HCT116 (cell line): ENCODE results near the gene KMT2E. TPM values are rescaled to one million over a fixed set of nuclear protein-coding genes. Genes with fewer than 3 reads are reported as not detected.

Experiments
- ATAC-seq: fragments of 200-7000 bp; cut with Tn5 transposase; 2 replicates; pipeline ENCODE4 v1.9.1; 2020; ENCODE audit warnings: mild to moderate bottlenecking, moderate library complexity
- BruUV-seq: library from RNA; stranded (reverse); fragments of 400-500 nt; replicated peaks from 2 replicates; lab custom pipeline; 2021; lab: Mats Ljungman, UMichigan
- CTCF ChIA-PET: fragments of 300-600 bp; sonication (Branson Sonifier 250); formaldehyde crosslinking; loops from one replicate; lab custom pipeline; 2021; ENCODE audit warnings: antibody characterized with exemption; lab: Charles Lee
- POLR2A ChIA-PET: fragments of 300-600, 350-600 bp; sonication (Branson Sonifier 250); formaldehyde crosslinking; loops from one replicate; lab custom pipeline; 2021; ENCODE audit warnings: antibody characterized with exemption; lab: Charles Lee
- RAD21 ChIA-PET, 2 experiments: fragments of 300-600 bp; sonication (Branson Sonifier 250); formaldehyde crosslinking; loops; one replicate each; lab custom pipeline; 2023; ENCODE audit warnings: low total read pairs in 2 of 2; ENCODE audit not compliant: uncharacterized antibody in 2 of 2, unreplicated experiment in 2 of 2, low non-redundant PET in 1 of 2; lab: Charles Lee
- DNase-seq: peaks from one replicate; pipeline ENCODE4 v3.0.0-alpha.2; 2010; ENCODE audit warnings: low read depth, low spot score
- H2AFZ ChIP-seq: fragments of 200-600 bp; shearing (Covaris generic), sonication (generic); 2 replicates; pipeline ENCODE4 v1.6.1; 2017; ENCODE audit warnings: low read depth, mixed run types, mixed read lengths, antibody characterized with exemption, low read length; ENCODE audit not compliant: poor library complexity, severe bottlenecking
- H3K27ac ChIP-seq: 2 replicates; pipeline ENCODE4 v1.5.1; 2012; ENCODE audit warnings: low read depth, low read length
- H3K27me3 ChIP-seq: fragments of 200-600 bp; sonication (generic); 2 replicates; pipeline ENCODE4 v1.6.1; 2016; ENCODE audit warnings: mixed run types, low read length, mixed read lengths; ENCODE audit not compliant: insufficient read depth
- H3K36me3 ChIP-seq, 2 experiments: fragments of 200-500 bp in 1 of 2; fragments of 200-600 bp in 1 of 2; sonication (Bioruptor generic) in 1 of 2; sonication (generic) in 1 of 2; 2 replicates each; pipeline versions ENCODE4 v1.5.1 to v1.6.1; 2014 to 2016; ENCODE audit warnings: low read length in 2 of 2, inconsistent platforms in 1 of 2, mixed read lengths in 1 of 2, mixed run types in 1 of 2; ENCODE audit not compliant: insufficient read depth in 2 of 2, control insufficient read depth in 1 of 2
- H3K4me1 ChIP-seq, 2 experiments: fragments of 200-600 bp in 1 of 2; sonication (generic) in 1 of 2; 2 replicates each; pipeline versions ENCODE4 v1.5.1 to v1.6.1; 2012 to 2017; ENCODE audit warnings: low read length in 2 of 2, inconsistent platforms in 1 of 2, mild to moderate bottlenecking in 1 of 2, mixed read lengths in 1 of 2, mixed run types in 1 of 2, moderate library complexity in 1 of 2; ENCODE audit not compliant: insufficient read depth in 2 of 2, control insufficient read depth in 1 of 2
- H3K4me2 ChIP-seq: fragments of 200-600 bp; sonication (generic); 2 replicates; pipeline ENCODE4 v1.6.1; 2017; ENCODE audit warnings: mixed run types, low read length, mixed read lengths
- H3K4me3 ChIP-seq, 2 experiments: fragments of 200-600 bp in 1 of 2; sonication (generic) in 1 of 2; replicated peaks in 1 of 2; 2 replicates each; pipeline ENCODE4 v1.5.1; 2011 to 2016; ENCODE audit warnings: low read length in 2 of 2, control low read depth in 1 of 2, low read depth in 1 of 2, mild to moderate bottlenecking in 1 of 2, mixed read lengths in 1 of 2, mixed run types in 1 of 2
- H3K79me2 ChIP-seq: fragments of 200-600 bp; sonication (generic); 2 replicates; pipeline ENCODE4 v1.6.1; 2017; ENCODE audit warnings: mild to moderate bottlenecking, mixed run types, low read length, moderate library complexity, mixed read lengths; ENCODE audit not compliant: insufficient read depth
- H3K9ac ChIP-seq: fragments of 200-600 bp; sonication (generic); 2 replicates; pipeline ENCODE4 v1.6.1; 2016; ENCODE audit warnings: low read length, mixed read lengths
- H3K9me2 ChIP-seq: fragments of 200-600 bp; sonication (generic), shearing (Covaris generic); 2 replicates; pipeline ENCODE4 v1.6.1; 2017; ENCODE audit warnings: mixed run types, mild to moderate bottlenecking, moderate library complexity; ENCODE audit not compliant: insufficient read depth
- H3K9me3 ChIP-seq, 2 experiments: fragments of 200-500 bp in 1 of 2; fragments of 200-600 bp in 1 of 2; sonication (Bioruptor generic) in 1 of 2; sonication (generic) in 1 of 2; 2 replicates each; pipeline ENCODE4 v1.6.1; 2014 to 2017; ENCODE audit warnings: low read length in 2 of 2, mixed read lengths in 2 of 2, inconsistent platforms in 1 of 2, low read depth in 1 of 2, mild to moderate bottlenecking in 1 of 2, mixed run types in 1 of 2, moderate library complexity in 1 of 2; ENCODE audit not compliant: control insufficient read depth in 1 of 2, insufficient read depth in 1 of 2
- H4K20me1 ChIP-seq: fragments of 200-600 bp; sonication (generic), shearing (Covaris generic); 2 replicates; pipeline ENCODE4 v1.6.1; 2017; ENCODE audit warnings: mixed run types, mild to moderate bottlenecking, moderate library complexity; ENCODE audit not compliant: insufficient read depth
- ATF3 ChIP-seq: IDR thresholded peaks from 2 replicates; pipeline ENCODE4 v1.6.1; 2012
- CBX3 ChIP-seq: IDR thresholded peaks from 2 replicates; pipeline ENCODE4 v1.6.1; 2012; ENCODE audit warnings: low read depth
- EZH2 ChIP-seq: fragments of 200-600 bp; sonication (generic); IDR thresholded peaks from 2 replicates; pipeline ENCODE4 v1.6.1; 2017; ENCODE audit warnings: antibody characterized with exemption, mixed run types
- EZH2phosphoT487 ChIP-seq: fragments of 200-600 bp; IDR thresholded peaks from 2 replicates; pipeline ENCODE4 v1.6.1; 2018; ENCODE audit warnings: antibody characterized with exemption, borderline replicate concordance
- JUND ChIP-seq: IDR thresholded peaks from 2 replicates; pipeline ENCODE4 v1.6.1; 2012
- MAX ChIP-seq: IDR thresholded peaks from 2 replicates; pipeline ENCODE4 v1.6.1; 2012
- POLR2A ChIP-seq: IDR thresholded peaks from 2 replicates; pipeline ENCODE4 v1.7.0; 2011; ENCODE audit warnings: borderline replicate concordance; ENCODE audit not compliant: insufficient read depth, insufficient read length; ENCODE audit errors: extremely low read depth
- RAD21 ChIP-seq: IDR thresholded peaks from 2 replicates; pipeline ENCODE4 v1.6.1; 2012; ENCODE audit warnings: low read depth, mild to moderate bottlenecking
- REST ChIP-seq: IDR thresholded peaks from 2 replicates; pipeline ENCODE4 v1.6.1; 2012; ENCODE audit warnings: low read depth
- SP1 ChIP-seq: IDR thresholded peaks from 2 replicates; pipeline ENCODE4 v1.6.1; 2012; ENCODE audit warnings: low read depth
- SRF ChIP-seq: IDR thresholded peaks from 2 replicates; pipeline ENCODE4 v1.6.1; 2012; ENCODE audit warnings: low read depth
- ZNF274 ChIP-seq: fragments of 200-500 bp; sonication (Bioruptor generic); IDR thresholded peaks from 2 replicates; pipeline ENCODE4 v1.6.1; 2014; ENCODE audit warnings: mild to moderate bottlenecking, low read depth, low read length, inconsistent platforms
- intact Hi-C: fragments of 100-400 bp; cut with micrococcal nuclease; formaldehyde crosslinking; loops from 2 replicates; pipeline ENCODE4 v1.10.0; 2022
- total RNA-seq: library from RNA; stranded (reverse); gene quantifications from one replicate; pipeline ENCODE4 v1.2.1, GENCODE V29; 2021; ENCODE audit not compliant: unreplicated experiment

KMT2E gene
- total RNA-seq, 1 experiment from 2014 or later: 39.8 TPM

- Histone ChIP-seq H3K4me1 (peaks cover 5 to 19% of the 10 kb centered on the region in 2 experiments; a peak in 2 of 4 replicates), H3K9me3 (no peaks in the 10 kb centered on the region), H3K27me3 (no peaks in the 10 kb centered on the region), H3K79me2 (peaks cover 87% of the 10 kb centered on the region), H3K4me3 (no peak overlapping the region), H2AFZ (no peak overlapping the region), H4K20me1 (peaks cover 7% of the 10 kb centered on the region; the same call in 1 of the 2 replicates), H3K27ac (no peak overlapping the region), H3K36me3 (no peaks in the 10 kb centered on the region), H3K9ac (no peak overlapping the region), H3K9me2 (no peaks in the 10 kb centered on the region), H3K4me2 (no peak overlapping the region)
- POLR2A ChIA-PET: no interaction called here
- ATAC-seq: no peak
- intact Hi-C loops: no loop called here
- CTCF ChIA-PET: no interaction called here
- TF ChIP-seq ZNF274 (no peak), EZH2phosphoT487 (no peak), ATF3 (no peak), POLR2A (no peak)
- RAD21 ChIA-PET: no interaction called here
- no TSS peak for BruUV-seq
- no peak for DNase-seq
Measured at GRCh38 chr7:105017657-105018365, 3.8 kb downstream of the KMT2E start.

GRCh38 chr7:105019269-105019668 lies 5.3 kb downstream of the KMT2E start:
- intact Hi-C loops: no loop called here
- BruUV-seq: no TSS peak
- ChIA-PET POLR2A (no interaction called here), CTCF (no interaction called here), RAD21 (no interaction called here)
- no peak overlapping the region for H2AFZ ChIP-seq
- H3K4me2 ChIP-seq: no peak overlapping the region
- H4K20me1 ChIP-seq: peaks cover 13% of the 10 kb centered on the region; the same call in 1 of the 2 replicates
- peaks cover 98% of the 10 kb centered on the region for H3K79me2 ChIP-seq
- TF ChIP-seq RAD21 (no peak), SP1 (no peak), REST (no peak), ATF3 (no peak), EZH2 (no peak), EZH2phosphoT487 (no peak), MAX (no peak), JUND (no peak), SRF (no peak), CBX3 (no peak)
- H3K9me3 ChIP-seq: no peaks in the 10 kb centered on the region
- no peaks in the 10 kb centered on the region for H3K27me3 ChIP-seq
- H3K27ac ChIP-seq: no peak overlapping the region
- peaks cover 5 to 19% of the 10 kb centered on the region in 2 experiments; a peak in 2 of 4 replicates for H3K4me1 ChIP-seq
- no peaks in the 10 kb centered on the region for H3K9me2 ChIP-seq
- H3K4me3 ChIP-seq: no peak overlapping the region
- H3K9ac ChIP-seq: no peak overlapping the region
- no peak for DNase-seq
- H3K36me3 ChIP-seq: no peaks in the 10 kb centered on the region
- no peak for ATAC-seq
